Measurements from ENCODE around the gene PPFIA2.

DNA sequence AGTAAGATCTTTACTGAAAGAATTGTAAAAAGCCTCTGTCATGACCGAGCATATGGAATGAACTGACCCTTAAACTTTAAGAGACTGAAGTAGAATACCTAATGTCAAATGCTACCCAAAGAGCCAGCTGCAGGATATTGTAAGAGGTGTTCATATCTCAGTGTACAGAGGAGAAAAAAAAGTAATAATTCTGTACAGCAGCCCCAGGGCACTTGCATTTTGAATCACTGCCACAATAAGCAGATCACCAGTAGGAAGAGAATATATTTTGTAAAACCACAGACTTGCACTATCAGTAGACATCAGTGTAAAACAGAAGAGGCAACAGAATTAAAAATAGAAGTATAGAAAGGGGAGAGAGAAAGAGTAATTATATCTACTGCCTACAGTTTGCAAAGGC, 162.6 kb downstream of the PPFIA2 start:
- TF ChIP-seq CTCF (IDR thresholded peaks at IDR 0.05) (no peak), EP300 (IDR thresholded peaks at IDR 0.05; ENCODE audit: low read depth) (no peak), POLR2A (IDR thresholded peaks at IDR 0.05) (no peak), POLR2AphosphoS5 (IDR thresholded peaks at IDR 0.05) (no peak)
